Measurements from ENCODE around the gene PIK3R5. TPM values are rescaled to one million over a fixed set of nuclear protein-coding genes. Genes with fewer than 3 reads are reported as not detected.

Gene PIK3R5, protein sequence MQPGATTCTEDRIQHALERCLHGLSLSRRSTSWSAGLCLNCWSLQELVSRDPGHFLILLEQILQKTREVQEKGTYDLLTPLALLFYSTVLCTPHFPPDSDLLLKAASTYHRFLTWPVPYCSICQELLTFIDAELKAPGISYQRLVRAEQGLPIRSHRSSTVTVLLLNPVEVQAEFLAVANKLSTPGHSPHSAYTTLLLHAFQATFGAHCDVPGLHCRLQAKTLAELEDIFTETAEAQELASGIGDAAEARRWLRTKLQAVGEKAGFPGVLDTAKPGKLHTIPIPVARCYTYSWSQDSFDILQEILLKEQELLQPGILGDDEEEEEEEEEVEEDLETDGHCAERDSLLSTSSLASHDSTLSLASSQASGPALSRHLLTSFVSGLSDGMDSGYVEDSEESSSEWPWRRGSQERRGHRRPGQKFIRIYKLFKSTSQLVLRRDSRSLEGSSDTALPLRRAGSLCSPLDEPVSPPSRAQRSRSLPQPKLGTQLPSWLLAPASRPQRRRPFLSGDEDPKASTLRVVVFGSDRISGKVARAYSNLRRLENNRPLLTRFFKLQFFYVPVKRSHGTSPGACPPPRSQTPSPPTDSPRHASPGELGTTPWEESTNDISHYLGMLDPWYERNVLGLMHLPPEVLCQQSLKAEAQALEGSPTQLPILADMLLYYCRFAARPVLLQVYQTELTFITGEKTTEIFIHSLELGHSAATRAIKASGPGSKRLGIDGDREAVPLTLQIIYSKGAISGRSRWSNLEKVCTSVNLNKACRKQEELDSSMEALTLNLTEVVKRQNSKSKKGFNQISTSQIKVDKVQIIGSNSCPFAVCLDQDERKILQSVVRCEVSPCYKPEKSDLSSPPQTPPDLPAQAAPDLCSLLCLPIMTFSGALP
- 10 to 100 TPM; 50.3 to 52.7 TPM for total RNA-seq

DNA sequence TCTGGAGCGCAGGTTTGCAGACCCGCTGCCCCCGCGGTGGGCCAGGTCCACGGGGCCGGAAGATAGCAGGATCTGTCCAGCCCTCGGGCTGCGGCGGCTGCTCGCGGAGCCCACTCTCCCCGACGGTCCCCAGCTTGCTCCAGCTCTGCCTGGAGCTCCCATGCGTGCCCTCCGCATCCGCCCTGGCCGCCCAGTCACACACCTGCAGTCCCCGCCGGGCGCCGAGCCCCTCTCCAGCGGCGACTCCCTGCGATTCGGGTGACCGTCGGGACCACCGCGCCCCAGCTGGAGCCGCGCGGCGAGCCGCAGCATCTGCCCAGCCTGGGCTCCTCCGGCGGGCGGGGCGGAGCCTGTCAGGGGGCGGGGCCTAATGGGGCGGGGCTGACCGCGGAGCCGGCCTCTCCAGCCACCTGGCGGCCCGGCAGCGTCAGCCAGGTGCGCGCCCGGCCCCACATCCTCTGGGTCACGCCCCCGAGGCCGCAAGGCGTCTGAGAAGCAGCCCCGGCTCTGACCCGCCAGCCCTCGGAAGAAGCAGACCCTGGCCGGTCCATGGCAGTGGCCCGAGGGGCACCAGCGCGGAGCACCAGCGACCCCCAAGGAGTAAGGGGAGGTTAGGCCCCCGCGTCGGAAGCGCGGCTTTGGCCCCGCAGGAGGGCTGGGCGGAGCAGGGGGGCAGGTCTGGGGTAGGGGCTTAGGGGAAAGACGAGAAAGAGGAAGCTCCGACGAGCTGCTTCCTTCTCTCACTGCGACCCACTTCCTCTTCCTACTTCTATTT, at the start of gene PIK3R5:
PIK3R5 (minus strand) TSS at position 314 of the 775 bp plus-strand sequence. CDS start 54,213 bp downstream, outside the sequence.
- Mint-ChIP-seq H3K4me3 (peak within 1 kb of the TSS; percentile 100), H3K4me1 (peaks cover 56% of the 10 kb centered on the region), H3K27ac (peak within 1 kb of the TSS; percentile 99), H3K9me3 (peaks cover 17% of the 10 kb centered on the region), H3K27me3 (no peaks in the 10 kb centered on the region), H3K36me3 (ENCODE audit: low read depth) (peaks cover 49% of the 10 kb centered on the region)
- ChIA-PET CTCF (interaction anchor here (0.7 to 3.0 kb wide), 7 partner anchors 9 to 404 kb away, joined by 3 to 15 read pairs (median 4); no protein-coding TSS in a partner anchor), POLR2A (interaction anchor here (3.3 to 4.4 kb wide), 4 partner anchors 12 to 66 kb away, joined by 17 to 56 read pairs (median 36); no protein-coding TSS in a partner anchor)
- DNase-seq = peak; percentile 81

DNA sequence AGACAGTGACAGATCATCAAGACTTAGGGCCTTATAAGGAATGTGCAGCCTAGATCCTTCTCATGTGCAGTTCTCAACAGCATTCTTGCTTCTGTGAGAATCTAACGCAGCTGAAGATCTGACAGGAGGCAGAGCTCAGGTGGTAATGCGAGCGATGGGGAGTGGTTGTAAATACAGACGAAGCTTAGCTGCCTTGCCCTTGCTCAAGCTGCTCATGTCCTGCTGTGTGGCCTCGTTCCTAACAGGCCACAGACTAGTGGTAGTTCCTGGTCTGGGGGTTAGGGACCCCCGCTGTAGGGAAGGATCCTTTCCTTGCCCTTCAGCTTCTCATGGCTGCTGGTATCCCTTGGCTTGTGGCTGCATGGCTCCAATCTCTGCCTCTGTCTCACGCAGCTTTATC, 45.5 kb upstream of the PIK3R5 start:
- DNase-seq = no peak
- H3K27ac Mint-ChIP-seq = no peak overlapping the region
- no peaks in the 10 kb centered on the region for H3K36me3 Mint-ChIP-seq (ENCODE audit: low read depth)
- no peaks in the 10 kb centered on the region for H3K4me1 Mint-ChIP-seq
- ChIA-PET POLR2A (no interaction called here), CTCF (interaction anchor here (0.6 kb wide), 1 partner anchor 385 kb away, joined by 4 read pairs; no protein-coding TSS in a partner anchor)
- H3K4me3 Mint-ChIP-seq = no peak overlapping the region
- H3K9me3 Mint-ChIP-seq = no peaks in the 10 kb centered on the region
- H3K27me3 Mint-ChIP-seq = peaks cover 47% of the 10 kb centered on the region

DNA sequence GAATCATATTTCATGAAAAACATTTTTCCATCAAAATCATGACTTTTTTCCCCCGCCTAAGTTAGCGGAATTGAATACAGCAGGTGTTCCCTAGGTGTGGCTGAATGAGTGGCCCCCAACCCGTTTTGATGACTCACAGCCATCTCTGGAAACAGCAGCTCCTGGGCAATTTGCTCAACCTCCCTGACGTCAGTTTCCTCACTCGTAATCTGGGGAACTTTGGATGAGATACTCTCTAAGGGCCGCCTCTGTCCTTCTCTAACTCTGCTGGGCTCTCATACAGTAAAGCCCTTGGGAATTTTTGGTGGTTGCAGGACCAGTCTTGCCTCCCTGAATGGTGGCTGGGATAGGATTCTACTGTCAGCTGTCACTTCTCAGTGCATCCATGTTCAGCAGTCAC, 44.2 kb upstream of the PIK3R5 start:
- H3K27ac Mint-ChIP-seq = no peak overlapping the region

DNA sequence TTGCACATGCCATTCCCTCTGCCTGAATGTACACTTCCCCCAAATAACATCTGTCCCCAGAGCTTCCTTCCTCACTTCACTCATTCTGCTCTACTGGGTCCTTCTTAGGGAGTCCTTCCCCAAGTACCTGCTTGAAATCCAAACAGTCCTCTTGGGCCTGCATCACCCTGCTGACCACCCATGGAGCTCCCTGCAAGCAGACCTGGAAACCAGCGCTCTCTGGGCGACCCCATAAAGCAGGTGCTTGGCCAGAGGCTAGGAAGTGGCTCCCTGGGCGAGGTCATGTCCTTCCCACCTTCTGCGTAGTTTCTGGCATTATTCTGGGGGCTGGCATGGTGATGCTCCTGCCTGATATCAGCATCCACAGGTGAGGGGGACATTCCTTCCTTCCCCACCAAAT, 43.6 kb upstream of the PIK3R5 start:
- H3K4me1 Mint-ChIP-seq = peaks cover 2% of the 10 kb centered on the region
- H3K36me3 Mint-ChIP-seq (ENCODE audit: low read depth) = peaks cover 2% of the 10 kb centered on the region
- H3K27me3 Mint-ChIP-seq = peaks cover 56% of the 10 kb centered on the region
- H3K4me3 Mint-ChIP-seq = no peak overlapping the region
- no peak for DNase-seq
- H3K27ac Mint-ChIP-seq = no peak overlapping the region
- CTCF ChIA-PET = interaction anchor here (1.4 kb wide), 1 partner anchor 11 kb away, joined by 6 read pairs; no protein-coding TSS in a partner anchor
- H3K9me3 Mint-ChIP-seq = no peaks in the 10 kb centered on the region
- POLR2A ChIA-PET = no interaction called here

More for the DNA sequence above, 44.2 kb upstream of the PIK3R5 start:
- Mint-ChIP-seq H3K36me3 (ENCODE audit: low read depth) (peaks cover 2% of the 10 kb centered on the region), H3K4me1 (peaks cover 2% of the 10 kb centered on the region), H3K27me3 (peaks cover 54% of the 10 kb centered on the region), H3K4me3 (no peak overlapping the region), H3K9me3 (no peaks in the 10 kb centered on the region)
- no peak for DNase-seq
- CTCF ChIA-PET = interaction anchor here (1.4 kb wide), 1 partner anchor 12 kb away, joined by 6 read pairs; no protein-coding TSS in a partner anchor
- POLR2A ChIA-PET = no interaction called here

DNA sequence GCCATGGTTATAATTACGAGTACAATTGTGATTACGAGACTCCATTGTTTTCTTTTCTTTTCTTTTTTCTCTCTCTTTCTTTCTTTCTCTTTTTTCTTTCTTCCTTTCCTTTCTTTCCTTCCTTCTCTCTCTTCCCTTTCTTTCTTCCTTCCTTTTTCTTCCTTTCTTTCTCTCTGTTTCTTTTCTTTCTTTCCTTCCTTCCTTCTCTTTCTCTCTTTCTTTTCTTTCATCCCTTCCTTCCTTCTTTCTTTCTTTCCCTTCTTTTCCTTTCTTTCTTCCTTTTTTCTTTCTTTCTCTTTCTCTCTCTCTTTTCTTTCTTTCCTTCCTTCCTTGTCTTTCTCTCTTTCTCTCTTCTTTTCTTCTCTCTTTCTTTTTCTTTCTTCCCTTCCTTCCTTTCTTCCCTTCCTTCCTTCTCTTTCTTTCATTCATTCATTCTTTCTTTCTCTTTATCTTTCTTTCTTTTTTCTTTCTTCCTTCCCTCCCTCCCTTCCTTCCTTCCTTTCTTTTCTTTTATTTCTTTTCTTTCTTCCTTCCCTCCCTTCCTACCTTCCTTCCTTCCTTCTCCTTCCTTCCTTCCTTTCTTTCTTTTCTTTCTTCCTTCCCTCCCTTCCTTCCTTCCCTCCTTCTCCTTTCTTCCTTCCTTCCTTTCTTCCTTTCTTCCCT, 41.7 kb upstream of the PIK3R5 start:
- Mint-ChIP-seq H3K36me3 (ENCODE audit: low read depth) (peaks cover 2% of the 10 kb centered on the region), H3K9me3 (no peaks in the 10 kb centered on the region), H3K4me1 (peaks cover 6% of the 10 kb centered on the region), H3K4me3 (no peak overlapping the region), H3K27me3 (peaks cover 59% of the 10 kb centered on the region), H3K27ac (no peak overlapping the region)
- POLR2A ChIA-PET = no interaction called here
- DNase-seq = no peak
- CTCF ChIA-PET = interaction anchor here (0.6 kb wide), 1 partner anchor 532 kb away, joined by 3 read pairs; no protein-coding TSS in a partner anchor

DNA sequence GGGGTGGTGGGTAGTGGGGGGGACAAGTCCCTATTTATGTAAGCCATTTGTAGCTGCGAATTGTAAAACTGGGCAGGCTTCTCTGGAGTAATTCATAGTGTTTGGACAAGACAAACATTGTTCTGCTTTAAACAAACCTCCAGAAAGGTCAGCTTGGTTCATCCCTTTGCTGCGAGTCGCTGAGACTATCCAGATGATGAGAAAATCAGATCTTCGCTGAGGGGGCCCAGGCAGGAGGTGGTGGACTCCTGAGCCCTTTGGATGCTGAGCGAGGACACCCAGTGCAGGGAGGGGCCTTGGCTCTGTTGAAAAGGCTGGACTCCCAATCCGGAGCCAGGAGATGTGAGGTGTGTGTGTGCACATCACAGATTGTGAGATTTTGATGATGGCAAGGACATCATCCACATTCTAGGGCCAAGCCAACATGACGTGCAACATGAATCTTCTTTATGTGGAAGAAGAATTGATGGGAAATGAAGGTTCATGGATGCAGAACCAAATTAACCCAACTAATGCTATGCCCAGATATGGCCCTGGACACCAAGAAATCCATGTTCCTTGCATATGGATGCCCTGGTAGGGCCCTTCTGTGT, 40.8 kb upstream of the PIK3R5 start:
- Mint-ChIP-seq H3K36me3 (ENCODE audit: low read depth) (peaks cover 2% of the 10 kb centered on the region), H3K27ac (no peak overlapping the region), H3K4me3 (no peak overlapping the region), H3K4me1 (peaks cover 9% of the 10 kb centered on the region), H3K27me3 (peaks cover 66% of the 10 kb centered on the region), H3K9me3 (no peaks in the 10 kb centered on the region)
- ChIA-PET POLR2A (no interaction called here), CTCF (no interaction called here)
- no peak for DNase-seq

DNA sequence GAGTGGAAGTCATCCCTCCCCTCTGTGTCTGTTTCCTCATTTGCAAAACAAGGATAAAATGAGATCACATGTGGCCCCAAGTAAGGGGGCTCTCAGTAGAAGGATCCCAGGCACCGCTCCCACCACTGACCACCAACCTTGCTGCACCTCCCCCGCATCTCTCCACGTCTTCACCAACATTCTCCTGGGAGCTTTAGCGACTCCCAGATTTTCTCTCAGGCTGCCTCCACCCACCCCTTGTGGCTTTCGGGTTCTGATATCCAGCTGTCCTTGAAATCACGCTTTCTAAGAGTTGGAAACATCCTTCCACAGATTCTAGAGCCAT, 39.4 kb upstream of the PIK3R5 start:
- Mint-ChIP-seq H3K9me3 (no peaks in the 10 kb centered on the region), H3K36me3 (ENCODE audit: low read depth) (peaks cover 2% of the 10 kb centered on the region), H3K4me1 (peaks cover 9% of the 10 kb centered on the region), H3K27me3 (peaks cover 67% of the 10 kb centered on the region), H3K27ac (no peak overlapping the region), H3K4me3 (no peak overlapping the region)
- CTCF ChIA-PET = no interaction called here
- DNase-seq = no peak
- POLR2A ChIA-PET = no interaction called here

DNA sequence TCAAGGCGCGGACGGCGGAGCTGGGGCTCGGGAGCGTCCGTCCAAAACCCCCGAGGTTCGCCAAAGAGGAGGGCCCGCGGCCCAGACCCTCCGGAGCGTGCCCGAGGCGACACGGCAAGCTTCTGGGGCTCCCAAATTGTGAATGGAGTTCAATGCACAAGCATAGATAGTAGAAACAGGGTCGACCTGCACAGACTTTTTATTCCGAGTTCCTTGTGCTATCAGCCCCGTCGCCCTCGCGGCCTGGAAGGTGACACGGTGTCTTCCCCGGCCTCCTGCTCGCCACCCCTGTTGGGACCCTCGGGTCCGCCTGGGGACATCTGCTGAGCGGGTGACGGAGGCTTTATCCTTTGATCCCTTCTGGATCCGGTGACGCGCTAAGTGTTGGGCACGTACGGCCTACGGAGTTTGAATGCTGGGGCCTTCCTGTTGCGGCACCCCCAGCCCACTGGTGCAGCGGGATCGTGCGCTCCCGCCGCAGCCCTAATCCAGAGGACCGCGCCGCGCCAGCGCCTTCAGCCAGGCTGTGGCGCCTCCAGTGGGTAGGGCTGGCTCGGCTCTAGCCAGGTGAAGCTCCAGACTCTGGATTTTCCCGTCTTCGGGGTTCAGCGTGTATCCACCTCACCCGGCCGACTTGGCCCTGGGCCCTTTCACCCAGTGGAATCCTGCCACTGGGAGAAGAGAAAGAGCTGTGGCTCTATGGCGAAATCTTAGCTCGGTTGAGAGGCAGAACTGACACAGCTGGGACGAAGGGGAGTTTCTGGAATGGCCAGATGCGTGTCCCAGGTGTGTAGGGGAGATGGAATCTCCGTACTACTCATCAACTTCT, 38.8 kb upstream of the PIK3R5 start:
- no peak overlapping the region for H3K27ac Mint-ChIP-seq
- no peak overlapping the region for H3K4me3 Mint-ChIP-seq
- ChIA-PET POLR2A (no interaction called here), CTCF (no interaction called here)
- H3K27me3 Mint-ChIP-seq = peaks cover 66% of the 10 kb centered on the region
- no peak for DNase-seq
- peaks cover 2% of the 10 kb centered on the region for H3K36me3 Mint-ChIP-seq (ENCODE audit: low read depth)
- no peaks in the 10 kb centered on the region for H3K9me3 Mint-ChIP-seq
- H3K4me1 Mint-ChIP-seq = peaks cover 9% of the 10 kb centered on the region

DNA sequence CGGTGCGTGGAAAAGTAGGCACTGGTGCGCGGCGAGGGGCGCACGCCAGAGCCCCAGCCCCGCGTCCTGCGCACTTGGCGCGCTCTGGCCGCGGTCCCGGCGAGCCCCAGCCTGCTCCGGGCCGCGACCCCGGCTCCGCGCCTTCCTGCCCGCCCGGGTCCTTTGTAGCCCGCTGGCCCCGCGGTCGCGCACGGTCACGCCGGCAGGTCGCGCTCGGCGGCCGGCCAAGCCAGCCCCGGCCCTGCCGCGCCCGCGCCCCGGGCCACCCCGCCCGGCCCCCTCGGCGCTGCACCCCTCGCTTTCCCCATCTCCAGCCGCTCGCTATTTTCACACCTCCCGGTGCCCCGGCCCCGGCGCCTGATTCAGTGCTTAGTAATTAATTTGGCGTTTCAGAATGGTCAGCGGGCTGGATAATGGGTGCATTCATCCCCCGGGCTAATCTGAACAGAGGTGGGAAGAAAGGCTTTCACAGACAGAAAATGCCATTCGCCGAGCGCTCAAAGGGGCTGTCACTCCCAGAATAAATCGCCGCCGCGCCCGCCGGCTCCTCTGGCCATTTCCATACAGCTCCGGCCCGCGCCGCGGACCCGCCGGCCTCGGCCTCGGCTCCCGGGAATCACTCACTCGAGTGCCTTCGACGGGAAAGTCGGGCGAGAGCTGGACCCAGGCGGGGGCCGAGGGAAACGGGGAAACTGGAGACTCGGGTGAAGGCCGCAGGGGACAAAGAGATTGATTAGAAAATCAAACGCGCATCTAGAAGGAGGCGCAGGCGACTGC, 38.0 kb upstream of the PIK3R5 start:
- CTCF ChIA-PET = no interaction called here
- POLR2A ChIA-PET = no interaction called here
- Mint-ChIP-seq H3K9me3 (no peaks in the 10 kb centered on the region), H3K27me3 (peaks cover 66% of the 10 kb centered on the region), H3K27ac (no peak overlapping the region), H3K4me1 (peaks cover 9% of the 10 kb centered on the region), H3K36me3 (ENCODE audit: low read depth) (peaks cover 2% of the 10 kb centered on the region), H3K4me3 (no peak overlapping the region)
- no peak for DNase-seq

DNA sequence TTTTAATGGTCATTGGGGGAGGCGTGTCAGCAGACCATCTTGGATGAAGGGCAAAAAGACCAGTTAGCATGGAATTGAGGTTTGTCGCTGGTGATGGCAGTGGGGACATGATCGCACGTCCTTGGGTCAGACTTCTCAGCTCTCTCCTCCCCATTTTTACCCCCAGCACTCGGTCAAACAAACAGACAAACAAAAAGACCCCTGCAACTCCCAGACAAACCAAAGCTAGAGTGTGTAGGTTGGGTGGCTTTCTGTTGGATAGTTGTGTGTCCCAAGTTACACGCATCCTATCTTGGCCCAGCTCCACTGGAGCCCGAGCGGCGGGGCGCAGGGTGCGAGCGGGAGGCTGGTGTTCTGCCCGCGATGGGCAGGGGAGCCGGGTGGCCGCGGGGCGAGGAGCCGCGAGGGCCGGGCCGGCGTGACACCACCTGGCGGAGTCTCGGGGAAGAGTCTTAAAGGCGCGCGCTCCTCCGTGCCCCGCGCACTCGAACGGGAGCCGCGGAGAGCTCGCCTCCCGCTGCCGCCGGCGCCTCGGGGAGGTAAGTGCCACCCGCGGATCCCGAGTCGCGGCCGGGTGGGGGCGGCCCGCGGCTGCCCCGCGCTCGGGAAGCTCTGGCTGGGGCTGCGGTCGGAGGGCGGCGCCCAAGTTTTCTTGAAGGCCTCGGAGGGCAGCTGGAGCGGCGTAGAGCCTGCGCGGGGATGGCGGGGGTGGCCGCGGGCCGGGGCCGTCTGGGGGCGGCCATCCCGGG, 37.3 kb upstream of the PIK3R5 start:
- peaks cover 11% of the 10 kb centered on the region for H3K4me1 Mint-ChIP-seq
- H3K27me3 Mint-ChIP-seq = peaks cover 68% of the 10 kb centered on the region
- peaks cover 2% of the 10 kb centered on the region for H3K36me3 Mint-ChIP-seq (ENCODE audit: low read depth)
- H3K9me3 Mint-ChIP-seq = no peaks in the 10 kb centered on the region
- ChIA-PET POLR2A (interaction anchor here (0.6 kb wide), 1 partner anchor 309 kb away, joined by 3 read pairs; no protein-coding TSS in a partner anchor), CTCF (interaction anchor here (1.4 kb wide), 1 partner anchor 12 kb away, joined by 3 read pairs; no protein-coding TSS in a partner anchor)
- H3K4me3 Mint-ChIP-seq = no peak overlapping the region
- DNase-seq = no peak
- H3K27ac Mint-ChIP-seq = no peak overlapping the region
